Panc1 (cell line): ENCODE measurements around the gene TMEM62.

Experiments used
- CTCF ChIP-seq: fragments of 450-650 bp; IDR thresholded peaks from 2 replicates; pipeline ENCODE4 v1.5.1; 2017; ENCODE audit warnings: mild to moderate bottlenecking
- POLR2AphosphoS5 ChIP-seq: IDR thresholded peaks from 2 replicates; pipeline ENCODE4 v1.6.1; 2012; ENCODE audit warnings: mild to moderate bottlenecking, low read depth, low read length, moderate library complexity
- REST ChIP-seq, 2 experiments: IDR thresholded peaks; 2 replicates each; pipeline ENCODE4 v1.6.1; 2011 to 2012; ENCODE audit warnings: low read depth in 2 of 2, control low read depth in 1 of 2, low read length in 1 of 2, mild to moderate bottlenecking in 1 of 2, moderate library complexity in 1 of 2; ENCODE audit not compliant: insufficient read depth in 1 of 2
- SIN3A ChIP-seq: IDR thresholded peaks from 2 replicates; pipeline ENCODE4 v1.6.1; 2012; ENCODE audit warnings: low read depth, mild to moderate bottlenecking, low read length, moderate library complexity, borderline replicate concordance; ENCODE audit not compliant: insufficient read depth
- TCF7L2 ChIP-seq: IDR thresholded peaks from 2 replicates; pipeline ENCODE4 v1.6.1; 2011; ENCODE audit warnings: mild to moderate bottlenecking, low read depth, low read length, inconsistent platforms

DNA sequence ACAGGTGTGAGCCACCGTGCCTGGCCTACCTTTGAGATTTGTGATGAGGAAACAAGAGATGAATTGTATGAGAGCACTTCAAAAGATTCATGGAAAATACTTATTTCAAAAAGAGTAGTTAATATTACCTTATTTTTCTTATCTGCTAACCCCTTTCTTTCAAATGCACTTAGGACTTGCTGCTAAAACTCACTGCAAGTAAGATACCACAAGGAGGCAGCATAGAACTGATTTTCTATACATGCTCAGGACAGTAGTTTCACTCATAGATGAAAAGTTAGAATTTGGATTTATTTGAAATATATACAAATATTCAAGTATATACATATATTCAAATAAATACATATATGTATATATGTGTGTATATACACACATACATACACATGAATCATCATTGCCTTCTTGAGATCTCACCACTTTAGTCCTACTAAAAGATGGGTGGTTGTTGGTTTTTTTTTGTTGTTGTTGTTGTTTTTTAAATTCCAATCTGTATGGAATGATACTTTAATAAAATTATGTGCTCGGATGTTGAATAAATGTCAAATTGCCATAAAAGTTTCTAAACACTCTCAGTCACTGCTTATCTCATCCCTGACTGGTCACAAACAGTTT is 54.3 kb downstream of the TMEM62 start:
- TF ChIP-seq CTCF (peak; percentile 71), POLR2AphosphoS5 (no peak), REST (IDR thresholded peaks at IDR 0.05; ENCODE audit: insufficient read depth in 1 of 2, low read depth in 2 of 2, low read length in 1 of 2) (no peak), SIN3A (no peak), TCF7L2 (no peak)
